HG03108 (cell line): ENCODE measurements around the gene SYNPR.

ENCODE experiments used
- ATAC-seq: cut with Tn5 transposase; IDR thresholded peaks from one replicate; pipeline ENCODE4 v1.9.1; 2021; ENCODE audit warnings: moderate library complexity; ENCODE audit not compliant: unreplicated experiment

SYNPR gene

GRCh38 chr3:63303238-63303637, 25.1 kb downstream of the SYNPR start:
- ATAC-seq = no peak

DNA sequence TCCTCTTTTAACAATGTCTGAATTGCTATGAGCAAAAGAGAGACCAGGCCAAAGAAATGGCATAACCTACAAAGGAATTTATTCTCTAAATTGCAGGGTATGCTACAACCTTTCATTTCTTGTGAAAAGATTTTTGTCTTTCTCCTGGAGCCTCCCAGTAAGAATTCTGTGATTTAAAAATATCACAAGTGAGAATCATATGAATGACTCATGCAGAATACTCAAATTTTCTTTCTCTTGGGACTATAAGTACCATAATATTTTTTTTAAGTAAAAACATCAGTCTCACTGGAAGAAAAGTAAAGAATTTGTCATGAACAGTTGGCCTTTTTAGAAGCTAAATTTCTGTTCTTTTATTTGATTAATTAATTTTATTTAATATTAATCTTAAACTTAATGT, 26.3 kb downstream of the SYNPR start:
- no peak for ATAC-seq

DNA sequence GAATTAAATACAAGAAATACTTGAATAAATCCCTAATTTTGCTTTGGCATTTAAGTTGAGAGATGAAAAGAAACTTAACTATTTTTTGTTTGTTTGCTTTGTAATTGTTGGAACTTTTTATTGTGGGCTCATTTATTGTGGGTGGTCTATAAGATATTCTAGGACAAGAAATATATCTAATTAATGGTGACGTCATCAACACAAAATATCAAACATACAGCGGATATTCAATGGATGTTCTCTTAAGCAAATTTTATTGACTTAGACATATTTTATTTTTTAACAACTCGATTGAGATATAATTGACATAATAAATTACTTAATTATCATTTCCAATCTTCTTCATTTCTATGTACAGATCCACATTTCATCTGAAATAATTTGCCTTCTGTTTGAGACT, 30.0 kb downstream of the SYNPR start:
- no peak for ATAC-seq

DNA sequence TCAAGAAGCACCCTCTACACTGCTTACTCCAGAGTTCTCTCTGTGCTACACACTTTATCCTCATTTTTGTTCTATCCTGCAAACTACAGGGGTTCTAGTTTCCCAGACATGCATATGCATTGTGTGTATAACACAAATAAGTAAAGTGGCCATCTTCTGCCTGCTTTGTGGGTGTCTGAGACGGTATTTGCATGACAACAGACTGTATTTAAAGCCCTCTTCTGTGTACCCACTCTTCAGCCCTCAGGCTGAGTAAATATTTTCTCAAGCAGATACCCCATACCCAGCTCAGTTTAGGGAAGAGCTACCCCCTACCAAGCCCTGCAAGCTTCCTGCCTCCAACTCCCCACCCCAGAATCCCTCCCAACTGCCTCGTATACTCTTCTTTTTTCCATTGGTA, 31.7 kb downstream of the SYNPR start:
- ATAC-seq = no peak

- ATAC-seq = no peak
Measured at GRCh38 chr3:63323766-63324165, 45.7 kb downstream of the SYNPR start.

DNA sequence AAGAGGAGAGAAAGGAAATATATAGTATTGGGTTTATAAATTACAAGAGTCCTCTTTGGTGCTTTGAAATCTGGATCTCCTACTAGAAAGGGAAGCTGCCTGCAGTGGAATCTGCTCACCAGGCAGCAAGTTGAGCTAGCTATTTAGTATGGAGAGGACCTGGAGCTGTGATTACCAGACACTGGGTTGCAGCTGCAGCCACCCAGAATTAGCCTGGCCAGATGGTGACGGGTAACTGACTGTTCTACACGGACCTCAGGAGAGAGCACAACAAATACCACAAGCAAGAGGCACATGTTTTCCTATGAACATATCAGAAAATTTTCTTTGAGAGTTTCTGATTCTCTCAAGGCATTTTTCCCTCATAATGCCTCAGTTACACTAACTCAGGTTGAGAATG, 46.5 kb downstream of the SYNPR start:
- no peak for ATAC-seq

- no peak for ATAC-seq
Measured at GRCh38 chr3:63325386-63325785, 47.3 kb downstream of the SYNPR start.

DNA sequence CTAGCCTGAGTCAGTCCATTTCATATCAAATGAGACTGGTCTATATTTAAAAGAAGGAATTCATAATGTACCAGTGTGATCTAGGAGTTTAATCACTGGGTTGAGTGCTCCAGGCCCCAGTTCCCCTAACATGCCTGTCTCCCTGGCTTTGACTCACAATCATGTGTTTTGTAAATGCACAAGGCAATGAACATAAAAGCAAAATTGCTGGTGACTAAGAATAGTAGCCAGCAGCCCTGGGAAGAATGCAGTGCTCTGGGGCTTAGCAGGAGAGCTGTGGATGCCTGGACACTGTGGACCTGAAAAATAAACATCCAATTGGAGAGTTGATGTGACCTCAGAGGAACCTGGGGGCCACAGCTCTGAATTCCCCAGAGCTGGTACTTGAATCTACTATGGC, 50.3 kb downstream of the SYNPR start:
- ATAC-seq = no peak

DNA sequence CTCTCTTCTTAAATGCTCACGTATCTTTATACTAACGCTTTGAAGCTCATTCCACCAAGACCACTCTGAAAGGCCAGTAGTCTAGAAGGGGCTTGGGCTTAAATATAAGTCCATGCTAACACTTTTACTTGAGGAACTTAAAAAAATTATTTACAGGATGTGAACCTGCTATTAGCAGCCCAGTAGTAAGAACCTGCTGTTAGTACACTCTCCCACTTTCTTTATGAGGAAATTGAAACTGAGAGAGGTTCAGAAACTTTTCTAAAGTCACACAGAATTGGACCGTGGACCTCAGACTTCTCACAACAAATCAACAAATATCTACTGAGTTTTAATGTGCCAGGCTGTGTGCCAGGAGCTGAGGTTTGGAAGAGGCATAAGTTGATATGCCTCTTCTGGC, 53.4 kb downstream of the SYNPR start:
- no peak for ATAC-seq

- ATAC-seq = no peak
Measured at GRCh38 chr3:63333815-63334214, 55.7 kb downstream of the SYNPR start.

GRCh38 chr3:63338351-63338750, 60.2 kb downstream of the SYNPR start:
- ATAC-seq = no peak

GRCh38 chr3:63343674-63344073, 65.6 kb downstream of the SYNPR start:
- no peak for ATAC-seq

- no peak for ATAC-seq
Measured at GRCh38 chr3:63344661-63345060, 66.6 kb downstream of the SYNPR start.

DNA sequence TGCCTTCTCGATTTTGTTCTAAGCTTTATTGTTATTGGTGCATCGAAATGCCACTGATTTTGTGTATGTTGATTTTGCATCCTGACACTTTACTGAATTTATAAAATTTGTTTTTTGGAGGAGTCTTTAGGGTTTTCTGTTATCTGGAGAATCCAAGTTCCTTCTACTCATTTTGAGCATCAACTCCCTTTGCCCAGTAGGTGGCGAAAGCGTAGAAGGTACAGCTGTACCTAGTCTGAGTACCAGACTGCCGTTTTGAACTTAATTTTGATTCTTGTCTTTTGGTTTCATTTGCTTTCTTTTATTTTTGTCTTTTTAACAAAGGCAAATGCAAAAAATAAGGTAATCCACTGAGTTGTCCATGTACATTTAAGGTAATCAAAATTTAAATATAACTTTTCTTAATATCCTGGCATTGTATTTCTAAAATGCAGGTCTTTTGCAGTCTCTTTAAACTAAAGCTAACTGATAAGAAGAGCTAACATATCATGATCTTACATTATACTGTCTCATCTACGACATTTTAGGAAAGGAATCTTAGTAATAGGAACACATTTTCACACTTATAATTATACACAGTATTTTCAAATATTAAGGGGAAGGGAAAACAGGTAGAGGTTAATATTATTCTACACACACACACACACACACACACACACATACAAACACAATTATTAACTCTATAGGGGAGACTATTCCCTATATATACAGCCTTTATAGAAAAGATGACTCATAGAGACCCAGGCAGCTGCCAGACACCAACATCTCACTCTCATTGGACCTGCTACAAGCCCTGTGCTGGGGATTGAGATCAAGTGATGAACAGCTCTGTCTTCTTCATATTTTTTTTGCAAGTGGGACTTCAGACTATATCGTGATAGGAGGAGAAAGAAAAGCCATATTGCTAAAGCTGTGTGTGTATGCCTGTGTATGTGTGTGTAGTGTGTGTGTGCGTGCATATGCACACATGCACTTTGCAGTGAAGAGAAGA, 71.8 kb downstream of the SYNPR start:
- no peak for ATAC-seq

GRCh38 chr3:63351159-63352007, 73.3 kb downstream of the SYNPR start:
- ATAC-seq = no peak

DNA sequence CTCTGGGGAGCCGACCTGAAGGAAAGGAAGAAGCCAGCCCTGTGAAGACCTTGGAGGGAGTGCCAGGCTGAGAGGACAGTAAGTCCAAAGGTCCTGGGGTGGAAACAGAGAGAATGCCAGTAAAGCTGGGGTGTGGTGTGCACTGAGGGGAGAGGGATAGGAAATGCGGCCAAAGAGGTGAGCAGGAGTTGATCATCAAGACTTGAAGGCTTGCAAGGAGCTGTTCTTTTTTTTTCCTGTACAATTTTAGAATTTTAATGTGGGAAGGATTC, 73.8 kb downstream of the SYNPR start:
- no peak for ATAC-seq

GRCh38 chr3:63353383-63353782, 75.3 kb downstream of the SYNPR start:
- ATAC-seq = no peak

DNA sequence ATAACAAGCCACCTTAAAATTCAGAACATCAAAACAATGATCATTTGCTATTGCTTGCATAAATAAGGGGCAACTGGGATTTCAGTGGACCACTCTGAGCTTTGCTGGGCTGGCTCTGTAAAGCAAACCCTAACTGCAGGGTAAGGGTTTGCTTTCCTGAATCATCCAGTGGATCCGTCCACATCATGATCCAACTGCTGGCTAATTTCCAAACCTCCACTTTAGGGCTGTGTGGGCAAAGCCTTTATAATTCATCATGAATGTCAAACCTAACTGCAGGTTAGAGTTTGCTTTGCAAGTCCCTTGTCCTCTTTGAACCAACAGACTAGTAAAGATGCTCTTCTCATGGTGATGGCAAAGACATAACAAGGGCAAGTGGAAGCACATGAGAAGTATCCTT, 76.1 kb downstream of the SYNPR start:
- no peak for ATAC-seq

- ATAC-seq = no peak
Measured at GRCh38 chr3:63355809-63356208, 77.7 kb downstream of the SYNPR start.

DNA sequence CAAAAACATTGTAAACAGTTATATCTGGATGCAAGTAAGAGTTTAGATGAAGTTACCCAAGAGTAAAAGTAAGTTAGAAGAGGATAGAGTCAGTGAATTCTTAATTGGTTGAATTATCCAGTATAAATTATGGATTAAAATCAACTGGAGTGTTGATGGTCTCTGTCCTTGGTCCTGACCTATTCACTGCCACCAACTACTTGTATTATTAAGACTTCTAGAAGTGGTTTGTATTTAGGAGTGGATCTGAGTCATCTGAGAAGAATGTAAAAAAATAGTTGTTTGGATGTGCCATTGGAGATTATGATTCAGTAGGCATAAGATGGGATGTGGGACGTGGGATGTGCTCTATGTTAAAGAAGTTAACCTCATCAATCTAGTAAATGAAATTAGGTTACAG, 86.4 kb downstream of the SYNPR start:
- ATAC-seq = no peak

GRCh38 chr3:63364910-63365309, 86.8 kb downstream of the SYNPR start:
- ATAC-seq = no peak

DNA sequence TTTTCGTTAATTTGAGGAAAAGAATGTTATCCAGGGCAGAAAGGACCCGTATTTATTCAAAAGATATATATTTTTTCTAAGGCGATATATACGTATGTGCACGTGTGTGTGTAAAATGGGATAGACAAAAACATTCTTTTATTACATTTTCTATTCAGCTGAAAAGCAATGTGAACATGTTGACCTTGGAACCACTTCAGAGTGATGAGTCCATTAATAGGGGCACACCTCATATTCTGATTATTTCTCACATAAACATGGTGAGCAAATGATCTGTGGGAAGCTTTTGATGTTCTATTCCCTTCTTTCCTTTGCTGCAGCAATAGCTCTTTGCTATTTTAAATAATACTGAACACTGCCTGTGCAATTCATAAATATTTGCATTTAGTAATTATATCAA, 87.6 kb downstream of the SYNPR start:
- no peak for ATAC-seq
